Endothelial cell (in vitro differentiated cells): ENCODE data around the gene SPG7. TPM values are rescaled to one million over a fixed set of nuclear protein-coding genes. Genes with fewer than 3 reads are reported as not detected.

Source experiments
- DNase-seq: peaks from one replicate; pipeline ENCODE4 v3.0.0; 2021; ENCODE audit warnings: low spot score
- H3K27ac Mint-ChIP-seq: one replicate; pipeline ENCODE4 v1.8.0; 2021; ENCODE audit warnings: mixed read lengths, inconsistent platforms; ENCODE audit not compliant: unreplicated experiment
- H3K27me3 Mint-ChIP-seq: one replicate; pipeline ENCODE4 v1.8.0; 2021; ENCODE audit warnings: mild to moderate bottlenecking, moderate library complexity, mixed read lengths, inconsistent platforms; ENCODE audit not compliant: unreplicated experiment
- H3K36me3 Mint-ChIP-seq: one replicate; pipeline ENCODE4 v1.8.0; 2021; ENCODE audit warnings: mild to moderate bottlenecking, low read depth, mixed read lengths, inconsistent platforms; ENCODE audit not compliant: unreplicated experiment
- H3K4me1 Mint-ChIP-seq: one replicate; pipeline ENCODE4 v1.8.0; 2021; ENCODE audit warnings: mild to moderate bottlenecking, mixed read lengths, inconsistent platforms; ENCODE audit not compliant: unreplicated experiment
- H3K4me3 Mint-ChIP-seq: one replicate; pipeline ENCODE4 v1.8.0; 2021; ENCODE audit warnings: mild to moderate bottlenecking, mixed read lengths, inconsistent platforms; ENCODE audit not compliant: unreplicated experiment
- H3K9me3 Mint-ChIP-seq: one replicate; pipeline ENCODE4 v1.8.0; 2021; ENCODE audit warnings: mixed read lengths, inconsistent platforms; ENCODE audit not compliant: unreplicated experiment
- total RNA-seq: library from RNA; stranded (reverse); fragmentation: NEBNext Ultra II Directional; extraction: Animal tissue kit (Norgen Biotek cat#: 25700); gene quantifications from one replicate; pipeline ENCODE4 v1.2.1, GENCODE V29; 2021; ENCODE audit not compliant: unreplicated experiment
- TF ChIP-seq, protein P1 (sequence below): fragments of 200-600 bp; sonication (generic); IDR thresholded peaks from one replicate; pipeline ENCODE4 v1.5.0; 2021; ENCODE audit warnings: antibody characterized with exemption; ENCODE audit not compliant: unreplicated experiment

The SPG7 gene
- total RNA-seq, 1 donor from 2014 or later: 207 TPM

DNA sequence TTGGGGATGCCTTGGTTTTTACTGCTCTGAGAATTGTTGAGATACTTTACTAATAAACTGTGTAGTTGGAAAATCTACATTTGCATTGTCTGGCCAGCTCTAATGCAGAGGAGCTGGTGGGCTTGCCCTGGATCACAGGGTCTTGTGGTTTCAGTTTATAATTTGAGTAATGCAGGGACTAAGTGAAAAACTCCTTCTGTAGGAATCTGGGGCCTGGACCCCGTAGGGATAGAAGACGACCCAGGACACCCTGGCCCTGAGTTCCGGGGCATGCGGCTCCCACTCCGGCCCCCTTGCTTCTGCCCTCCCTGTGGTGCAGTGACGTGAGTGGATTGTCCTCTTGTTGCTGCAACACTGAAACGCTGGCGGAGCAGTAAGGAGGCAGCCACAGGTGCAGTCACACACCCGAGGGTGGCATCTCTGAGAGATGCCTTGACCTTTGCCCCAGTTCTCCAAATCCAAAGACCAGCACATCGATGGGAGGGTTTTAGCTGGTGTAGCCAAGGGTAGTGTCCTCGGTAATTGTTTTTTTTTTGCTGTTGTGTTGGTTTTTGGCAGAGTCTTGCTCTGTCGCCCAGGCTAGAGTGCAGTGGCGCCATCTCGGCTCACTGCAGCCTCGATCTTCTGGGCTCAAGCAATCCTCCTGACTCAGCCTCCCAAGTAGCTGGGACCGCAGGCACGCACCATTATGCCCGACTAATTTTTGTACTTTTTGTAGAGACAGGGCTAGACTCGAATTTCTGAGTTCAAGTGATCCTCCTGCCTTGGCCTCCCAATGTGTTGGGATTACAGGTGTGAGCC is 49.7 kb downstream of the SPG7 start:
- peaks cover 47% of the 10 kb centered on the region for H3K36me3 Mint-ChIP-seq
- H3K27me3 Mint-ChIP-seq: peaks cover 10% of the 10 kb centered on the region
- no peaks in the 10 kb centered on the region for H3K9me3 Mint-ChIP-seq
- H3K27ac Mint-ChIP-seq: no peak overlapping the region
- H3K4me1 Mint-ChIP-seq: peaks cover 21% of the 10 kb centered on the region
- TF ChIP-seq, protein P1, sequence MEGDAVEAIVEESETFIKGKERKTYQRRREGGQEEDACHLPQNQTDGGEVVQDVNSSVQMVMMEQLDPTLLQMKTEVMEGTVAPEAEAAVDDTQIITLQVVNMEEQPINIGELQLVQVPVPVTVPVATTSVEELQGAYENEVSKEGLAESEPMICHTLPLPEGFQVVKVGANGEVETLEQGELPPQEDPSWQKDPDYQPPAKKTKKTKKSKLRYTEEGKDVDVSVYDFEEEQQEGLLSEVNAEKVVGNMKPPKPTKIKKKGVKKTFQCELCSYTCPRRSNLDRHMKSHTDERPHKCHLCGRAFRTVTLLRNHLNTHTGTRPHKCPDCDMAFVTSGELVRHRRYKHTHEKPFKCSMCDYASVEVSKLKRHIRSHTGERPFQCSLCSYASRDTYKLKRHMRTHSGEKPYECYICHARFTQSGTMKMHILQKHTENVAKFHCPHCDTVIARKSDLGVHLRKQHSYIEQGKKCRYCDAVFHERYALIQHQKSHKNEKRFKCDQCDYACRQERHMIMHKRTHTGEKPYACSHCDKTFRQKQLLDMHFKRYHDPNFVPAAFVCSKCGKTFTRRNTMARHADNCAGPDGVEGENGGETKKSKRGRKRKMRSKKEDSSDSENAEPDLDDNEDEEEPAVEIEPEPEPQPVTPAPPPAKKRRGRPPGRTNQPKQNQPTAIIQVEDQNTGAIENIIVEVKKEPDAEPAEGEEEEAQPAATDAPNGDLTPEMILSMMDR: peak; percentile 24
- DNase-seq: no peak
- H3K4me3 Mint-ChIP-seq: no peak overlapping the region

DNA sequence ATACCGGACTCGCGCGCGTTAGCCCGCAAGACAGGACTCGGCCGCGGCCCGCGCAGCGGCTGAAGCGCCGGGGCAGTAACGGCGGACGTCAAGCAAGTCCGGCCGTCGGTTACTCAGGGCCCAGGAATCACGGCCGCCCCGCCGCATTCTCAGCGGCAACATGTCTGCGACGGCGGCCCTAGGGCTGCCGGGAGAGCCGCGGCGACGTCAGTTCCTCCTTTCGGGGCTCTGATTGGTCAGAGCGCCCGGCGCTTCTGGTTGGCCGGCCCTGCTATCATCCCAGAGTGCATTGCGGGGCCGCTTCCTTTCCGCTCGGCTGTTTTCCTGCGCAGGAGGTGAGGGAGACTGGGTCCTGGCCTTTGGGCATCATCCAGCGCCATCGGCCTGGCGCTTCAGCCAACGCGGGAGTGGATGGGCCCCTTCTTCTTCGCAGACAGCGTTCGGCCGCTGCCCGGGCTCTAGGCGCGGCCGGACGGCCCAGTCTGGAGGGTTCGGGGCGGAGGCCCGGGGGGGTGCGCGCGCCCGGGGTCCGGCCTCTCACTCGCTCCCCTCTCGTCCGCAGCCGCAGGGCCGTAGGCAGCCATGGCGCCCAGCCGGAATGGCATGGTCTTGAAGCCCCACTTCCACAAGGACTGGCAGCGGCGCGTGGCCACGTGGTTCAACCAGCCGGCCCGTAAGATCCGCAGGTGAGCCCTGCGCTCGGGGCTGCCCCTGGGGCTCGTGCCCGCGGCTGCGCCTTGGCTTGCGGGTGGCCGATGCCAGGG is 52.4 kb downstream of the SPG7 start, which contains the start of gene RPL13:
Gene RPL13, plus strand, starts transcription at position 305 of the 764 bp plus-strand sequence. Its CDS starts 278 bp downstream, at position 583.
- Mint-ChIP-seq H3K27me3 (peaks cover 12% of the 10 kb centered on the region), H3K9me3 (no peaks in the 10 kb centered on the region), H3K36me3 (peaks cover 56% of the 10 kb centered on the region), H3K4me1 (peaks cover 40% of the 10 kb centered on the region), H3K27ac (peak within 1 kb of the TSS; percentile 93), H3K4me3 (peak within 1 kb of the TSS; percentile 96)
- TF ChIP-seq, protein P1: no peak
- peak; percentile 92 for DNase-seq

DNA sequence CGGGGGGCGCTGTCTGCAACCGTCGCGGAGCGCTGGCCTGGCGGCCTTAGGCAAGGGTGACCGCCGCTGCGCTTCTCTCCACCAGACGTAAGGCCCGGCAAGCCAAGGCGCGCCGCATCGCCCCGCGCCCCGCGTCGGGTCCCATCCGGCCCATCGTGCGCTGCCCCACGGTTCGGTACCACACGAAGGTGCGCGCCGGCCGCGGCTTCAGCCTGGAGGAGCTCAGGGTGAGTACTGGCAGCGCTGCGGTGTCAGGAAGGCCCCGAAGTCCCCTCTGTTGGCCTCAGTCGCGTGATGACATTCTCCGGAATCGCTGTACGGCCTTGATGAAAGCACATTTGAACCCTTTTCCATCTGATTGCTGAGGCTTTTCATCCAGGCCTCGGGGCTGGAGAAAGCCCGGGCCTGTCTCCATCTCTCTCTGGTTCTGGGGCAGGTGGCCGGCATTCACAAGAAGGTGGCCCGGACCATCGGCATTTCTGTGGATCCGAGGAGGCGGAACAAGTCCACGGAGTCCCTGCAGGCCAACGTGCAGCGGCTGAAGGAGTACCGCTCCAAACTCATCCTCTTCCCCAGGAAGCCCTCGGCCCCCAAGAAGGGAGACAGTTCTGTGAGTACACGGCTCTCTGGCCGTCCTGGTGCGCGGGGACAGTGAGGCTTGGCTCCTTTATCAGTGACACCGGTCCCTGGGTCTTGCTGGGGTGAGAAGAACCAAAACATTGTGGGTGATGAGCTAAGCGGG is 53.1 kb downstream of the SPG7 start:
- H3K27ac Mint-ChIP-seq: peak overlapping the region; percentile 62
- no peak for DNase-seq
- peaks cover 40% of the 10 kb centered on the region for H3K4me1 Mint-ChIP-seq

DNA sequence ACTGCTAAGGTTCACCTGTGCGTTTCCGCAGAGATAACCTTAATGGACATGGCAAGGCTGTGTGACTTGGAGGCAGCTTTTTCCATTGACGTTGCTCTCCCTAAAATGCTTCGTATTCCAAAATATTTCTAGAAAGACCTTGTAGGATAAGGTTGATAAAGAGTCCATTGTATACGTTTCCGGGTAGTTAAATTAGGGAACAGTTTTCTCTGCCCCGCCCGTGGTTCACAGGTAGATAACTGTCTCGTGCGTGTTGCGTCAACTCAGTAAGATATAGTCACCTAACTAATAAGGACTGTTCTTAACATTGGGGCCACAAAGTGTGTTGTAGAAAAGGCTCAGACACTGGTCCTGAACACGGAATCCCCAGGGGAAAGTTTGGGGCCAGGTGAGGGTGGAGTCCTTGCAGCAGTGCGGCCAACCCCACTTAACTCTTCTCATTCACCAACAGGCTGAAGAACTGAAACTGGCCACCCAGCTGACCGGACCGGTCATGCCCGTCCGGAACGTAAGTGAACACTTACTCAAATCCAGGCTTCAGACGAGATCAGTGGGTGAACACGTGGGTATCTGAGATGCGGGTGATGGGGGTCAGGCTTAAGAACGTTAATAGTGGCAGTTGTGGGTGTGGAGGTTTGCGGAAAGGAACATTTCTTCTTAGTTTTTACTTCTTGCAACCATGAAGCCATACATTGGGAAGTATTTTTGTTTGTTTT is 53.8 kb downstream of the SPG7 start:
- Mint-ChIP-seq H3K36me3 (peaks cover 41% of the 10 kb centered on the region), H3K27ac (peak overlapping the region; percentile 62), H3K4me1 (peaks cover 40% of the 10 kb centered on the region), H3K9me3 (no peaks in the 10 kb centered on the region), H3K27me3 (peaks cover 15% of the 10 kb centered on the region), H3K4me3 (peak overlapping the region; percentile 96)
- TF ChIP-seq, protein P1: no peak
- no peak for DNase-seq

More for the DNA sequence above, 53.1 kb downstream of the SPG7 start:
- Mint-ChIP-seq H3K9me3 (no peaks in the 10 kb centered on the region), H3K27me3 (peaks cover 13% of the 10 kb centered on the region), H3K4me3 (peak overlapping the region; percentile 96), H3K36me3 (peaks cover 48% of the 10 kb centered on the region)
- TF ChIP-seq, protein P1: no peak
